Astrocyte (in vitro differentiated cells and primary cell): Measurements from ENCODE around the gene CTTNBP2.

Source experiments
- EZH2 ChIP-seq: IDR thresholded peaks from 2 replicates; pipeline ENCODE4 v1.6.1; 2012; ENCODE audit warnings: mild to moderate bottlenecking, low read length, inconsistent platforms; ENCODE audit not compliant: insufficient read depth
- TF ChIP-seq, protein P1 (sequence below): IDR thresholded peaks from 2 replicates; pipeline ENCODE4 v1.5.1; 2011; ENCODE audit warnings: low read depth, mild to moderate bottlenecking, inconsistent platforms, low read length, moderate library complexity; ENCODE audit not compliant: insufficient read depth

GRCh38 chr7:117839507-117839906 lies 33.7 kb downstream of the CTTNBP2 start:
- TF ChIP-seq, protein P1, sequence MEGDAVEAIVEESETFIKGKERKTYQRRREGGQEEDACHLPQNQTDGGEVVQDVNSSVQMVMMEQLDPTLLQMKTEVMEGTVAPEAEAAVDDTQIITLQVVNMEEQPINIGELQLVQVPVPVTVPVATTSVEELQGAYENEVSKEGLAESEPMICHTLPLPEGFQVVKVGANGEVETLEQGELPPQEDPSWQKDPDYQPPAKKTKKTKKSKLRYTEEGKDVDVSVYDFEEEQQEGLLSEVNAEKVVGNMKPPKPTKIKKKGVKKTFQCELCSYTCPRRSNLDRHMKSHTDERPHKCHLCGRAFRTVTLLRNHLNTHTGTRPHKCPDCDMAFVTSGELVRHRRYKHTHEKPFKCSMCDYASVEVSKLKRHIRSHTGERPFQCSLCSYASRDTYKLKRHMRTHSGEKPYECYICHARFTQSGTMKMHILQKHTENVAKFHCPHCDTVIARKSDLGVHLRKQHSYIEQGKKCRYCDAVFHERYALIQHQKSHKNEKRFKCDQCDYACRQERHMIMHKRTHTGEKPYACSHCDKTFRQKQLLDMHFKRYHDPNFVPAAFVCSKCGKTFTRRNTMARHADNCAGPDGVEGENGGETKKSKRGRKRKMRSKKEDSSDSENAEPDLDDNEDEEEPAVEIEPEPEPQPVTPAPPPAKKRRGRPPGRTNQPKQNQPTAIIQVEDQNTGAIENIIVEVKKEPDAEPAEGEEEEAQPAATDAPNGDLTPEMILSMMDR: no peak
- no peak for TF ChIP-seq EZH2
